GM13976 (cell line): ENCODE results near the gene INPP1.

Experiments used
- DNase-seq: peaks from one replicate; pipeline ENCODE4 v3.0.0; 2012; ENCODE audit warnings: low spot score
- CTCF ChIP-seq: IDR thresholded peaks from 2 replicates; pipeline ENCODE4 v1.5.1; 2012; ENCODE audit warnings: borderline replicate concordance, mild to moderate bottlenecking; ENCODE audit not compliant: insufficient read depth; ENCODE audit errors: extremely low read depth, missing control alignments, control extremely low read depth
- in situ Hi-C: fragments of 300-500 bp; cut with MboI; formaldehyde crosslinking; loops from one replicate; pipeline ENCODE4 v1.12.0; 2022; ENCODE audit warnings: low sequenced_read_pairs, mixed read lengths, inconsistent platforms; ENCODE audit not compliant: unreplicated experiment

The INPP1 gene

GRCh38 chr2:190360561-190360960 is 17.2 kb downstream of the INPP1 start:
- no peak for DNase-seq
- no peak for TF ChIP-seq CTCF
- in situ Hi-C loops, result no loop called here

- DNase-seq, result no peak
- TF ChIP-seq CTCF, result no peak
- in situ Hi-C loops, result no loop called here
These were observed 17.6 kb downstream of the INPP1 start for GRCh38 chr2:190360965-190361364.

- TF ChIP-seq CTCF, result no peak
- DNase-seq, result no peak
- in situ Hi-C loops, result no loop called here
These were observed 18.2 kb downstream of the INPP1 start for GRCh38 chr2:190361572-190361971.

- TF ChIP-seq CTCF, result no peak
- DNase-seq, result no peak
- in situ Hi-C loops, result no loop called here
These were observed 19.5 kb downstream of the INPP1 start for GRCh38 chr2:190362894-190363293.

- TF ChIP-seq CTCF, result no peak
- in situ Hi-C loops, result no loop called here
- DNase-seq, result no peak
These were observed 22.3 kb downstream of the INPP1 start for GRCh38 chr2:190365499-190366204.

GRCh38 chr2:190366248-190366753 is 22.9 kb downstream of the INPP1 start:
- no peak for DNase-seq
- in situ Hi-C loops, result no loop called here
- no peak for TF ChIP-seq CTCF
